ENCODE measurements around the gene ARSJ.

ARSJ gene

DNA sequence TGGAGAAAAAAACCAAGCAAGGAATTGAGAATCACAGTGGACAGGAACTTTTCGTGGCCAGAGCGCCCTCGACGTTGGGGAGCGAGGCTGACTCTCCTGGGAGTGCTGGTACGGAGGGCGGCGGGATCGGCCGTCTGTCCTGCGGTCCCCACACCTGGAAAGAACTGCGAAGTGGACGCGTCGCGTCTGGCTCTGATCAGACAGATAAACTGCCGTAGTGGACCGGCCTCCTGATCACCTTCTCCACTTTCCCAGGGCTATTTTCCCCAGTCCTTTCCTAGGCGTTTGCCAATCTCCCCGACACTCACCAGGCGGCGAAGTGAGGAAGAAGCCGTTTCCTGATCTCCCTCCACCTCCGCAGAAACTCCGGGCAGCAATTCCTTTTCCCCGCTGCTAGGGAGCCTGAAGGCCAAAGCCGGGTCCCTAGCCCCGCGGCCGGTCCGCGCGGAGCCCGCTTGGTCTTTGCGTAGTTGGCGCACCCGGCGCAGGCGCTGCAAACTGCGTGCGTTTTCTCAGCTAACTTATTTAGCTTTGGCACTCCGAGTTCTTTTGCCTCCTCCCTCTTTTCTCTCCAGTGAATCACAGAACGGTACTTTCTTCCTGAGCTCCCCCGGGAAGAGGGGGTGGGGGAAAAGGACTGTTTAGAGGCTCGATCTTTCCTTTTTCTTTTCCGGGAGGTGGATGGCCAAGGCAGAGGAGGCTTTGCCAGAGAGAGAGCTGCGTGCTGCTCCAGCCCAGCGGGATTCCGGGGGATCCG, at the start of gene ARSJ:
Gene ARSJ, minus strand, starts transcription at position 500 of the 757 bp plus-strand sequence. CDS start 813 bp downstream, outside the sequence.
- TF ChIP-seq CTCF (IDR thresholded peaks at IDR 0.05; ENCODE audit: low read depth, low read length), result peak; percentile 10
- DNase-seq (ENCODE audit: low read depth in 2 of 2), result peak; percentile 86 to 93
- H3K4me3 ChIP-seq (replicated peaks in 1 of 2; ENCODE audit: low read depth in 2 of 2, low read length in 2 of 2), result peak within 1 kb of the TSS; percentile 79 to 80

GRCh38 chr4:114028071-114028470, 48.6 kb upstream of the ARSJ start:
- TF ChIP-seq CTCF (IDR thresholded peaks at IDR 0.05; ENCODE audit: low read depth, low read length), result no peak
- DNase-seq (ENCODE audit: low read depth in 2 of 2), result peak; percentile 23 to 70

DNA sequence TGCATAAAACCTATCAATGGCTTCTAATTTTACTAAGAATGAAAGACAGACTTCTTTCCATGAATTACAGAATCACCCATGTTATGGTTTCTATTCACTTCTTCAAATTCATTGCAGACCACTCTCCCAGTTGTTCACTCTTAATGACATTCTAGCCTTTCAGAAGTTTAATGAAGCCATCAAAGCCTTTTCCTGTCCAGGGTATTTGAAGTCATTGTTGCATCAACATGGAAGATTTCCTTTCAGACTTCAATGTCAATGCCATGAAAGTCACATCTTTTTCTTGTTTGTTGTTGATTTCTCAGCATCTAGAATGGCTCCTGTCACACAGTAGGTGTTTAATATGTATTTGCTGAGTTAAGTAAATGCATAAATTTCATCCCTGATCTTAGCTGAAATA, 48.1 kb upstream of the ARSJ start:
- H3K4me3 ChIP-seq (replicated peaks in 1 of 2; ENCODE audit: low read depth in 2 of 2, low read length in 2 of 2), result no peak overlapping the region
- no peak for TF ChIP-seq CTCF (IDR thresholded peaks at IDR 0.05; ENCODE audit: low read depth, low read length)
- no peak for DNase-seq (ENCODE audit: low read depth in 2 of 2)

More at GRCh38 chr4:114028071-114028470, 48.6 kb upstream of the ARSJ start:
- no peak overlapping the region for H3K4me3 ChIP-seq (replicated peaks in 1 of 2; ENCODE audit: low read depth in 2 of 2, low read length in 2 of 2)

DNA sequence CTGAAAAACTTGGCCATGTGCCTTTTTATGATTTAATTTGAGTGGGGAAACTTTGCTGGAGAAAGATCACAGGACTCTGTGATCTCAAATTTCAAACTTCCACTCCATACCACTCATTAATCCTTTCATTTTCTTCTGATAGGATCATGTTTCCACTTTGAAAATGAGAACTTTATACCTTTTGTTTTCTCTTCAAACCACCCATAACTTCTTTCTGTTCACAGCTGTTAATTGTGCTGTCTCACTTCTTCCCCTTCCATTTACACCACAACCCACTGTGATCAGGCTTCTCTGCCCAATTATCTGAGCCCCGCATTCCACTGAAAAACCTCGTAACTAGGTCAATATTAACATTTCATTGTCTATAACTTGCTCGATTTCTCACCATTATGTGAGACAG, 47.0 kb upstream of the ARSJ start:
- no peak for DNase-seq (ENCODE audit: low read depth in 2 of 2)
- H3K4me3 ChIP-seq (replicated peaks in 1 of 2; ENCODE audit: low read depth in 2 of 2, low read length in 2 of 2), result no peak overlapping the region
- no peak for TF ChIP-seq CTCF (IDR thresholded peaks at IDR 0.05; ENCODE audit: low read depth, low read length)

DNA sequence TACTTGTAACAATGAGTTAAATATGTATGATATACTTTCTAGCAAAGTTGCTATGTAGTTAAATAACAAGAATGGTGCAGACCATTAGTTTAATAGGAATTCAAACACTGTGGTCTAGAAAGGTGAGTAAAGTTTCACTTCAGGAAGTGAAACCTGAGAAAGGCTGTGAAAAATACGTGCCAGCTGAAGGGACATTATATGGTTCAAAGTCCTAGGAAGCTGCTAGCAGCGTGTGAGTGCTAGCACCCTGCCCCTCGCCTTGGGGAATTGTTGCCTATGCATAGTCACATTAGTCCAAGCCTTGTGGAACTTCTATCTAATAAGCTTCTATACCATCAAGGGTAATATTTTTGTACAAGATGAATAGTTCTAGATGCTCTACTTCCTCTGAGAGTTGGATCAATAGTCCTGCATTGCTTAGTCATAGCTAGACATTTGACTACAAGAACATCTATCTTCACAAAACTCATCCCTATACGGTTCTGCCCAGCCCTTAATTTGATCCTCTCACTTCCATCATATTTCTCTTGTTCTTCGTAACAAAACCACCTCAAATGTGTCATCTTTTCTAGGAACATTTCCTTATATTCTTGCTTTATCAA, 45.8 kb upstream of the ARSJ start:
- TF ChIP-seq CTCF (IDR thresholded peaks at IDR 0.05; ENCODE audit: low read depth, low read length), result no peak
- H3K4me3 ChIP-seq (replicated peaks in 1 of 2; ENCODE audit: low read depth in 2 of 2, low read length in 2 of 2), result no peak overlapping the region

GRCh38 chr4:114021451-114021850, 42.0 kb upstream of the ARSJ start:
- DNase-seq (ENCODE audit: low read depth in 2 of 2), result peak in 1 of 2 donors; percentile 17
- TF ChIP-seq CTCF (IDR thresholded peaks at IDR 0.05; ENCODE audit: low read depth, low read length), result no peak
- no peak overlapping the region for H3K4me3 ChIP-seq (replicated peaks in 1 of 2; ENCODE audit: low read depth in 2 of 2, low read length in 2 of 2)

More for the DNA sequence above, 45.8 kb upstream of the ARSJ start:
- no peak for DNase-seq (ENCODE audit: low read depth in 2 of 2)
